Endodermal cell (in vitro differentiated cells): ENCODE measurements around the gene DCC. TPM values are rescaled to one million over a fixed set of nuclear protein-coding genes. Genes with fewer than 3 reads are reported as not detected.

Source experiments
- DNase-seq: peaks from one replicate; pipeline ENCODE4 v3.0.0-alpha.2; 2017
- H3K27ac ChIP-seq: 2 replicates; pipeline ENCODE4 v1.5.1; 2013; ENCODE audit warnings: mild to moderate bottlenecking, low read depth, low read length, moderate library complexity
- H3K27me3 ChIP-seq: 2 replicates; pipeline ENCODE4 v1.6.1; 2013; ENCODE audit warnings: mild to moderate bottlenecking, low read length, moderate library complexity; ENCODE audit not compliant: insufficient read depth, control insufficient read depth, poor library complexity, severe bottlenecking
- H3K36me3 ChIP-seq: 2 replicates; pipeline ENCODE4 v1.7.0; 2013; ENCODE audit warnings: mild to moderate bottlenecking, low read length, moderate library complexity; ENCODE audit not compliant: control insufficient read depth, insufficient read depth
- H3K4me1 ChIP-seq: one replicate; pipeline ENCODE4 v1.7.0; 2013; ENCODE audit warnings: low read length; ENCODE audit not compliant: control insufficient read depth, insufficient read depth
- H3K4me3 ChIP-seq: 2 replicates; pipeline ENCODE4 v1.5.1; 2013; ENCODE audit warnings: mild to moderate bottlenecking, low read length, moderate library complexity
- H3K9ac ChIP-seq: 2 replicates; pipeline ENCODE4 v1.6.1; 2013; ENCODE audit warnings: mild to moderate bottlenecking, low read length, moderate library complexity; ENCODE audit not compliant: poor library complexity, severe bottlenecking; ENCODE audit errors: extremely low read depth
- H3K9me3 ChIP-seq: 2 replicates; pipeline ENCODE4 v1.6.1; 2013; ENCODE audit warnings: mild to moderate bottlenecking, low read length, moderate library complexity; ENCODE audit not compliant: control insufficient read depth
- H3K27ac Mint-ChIP-seq: 2 replicates; pipeline ENCODE4 v1.8.0; 2020; ENCODE audit warnings: mixed read lengths
- H3K27me3 Mint-ChIP-seq: 2 replicates; pipeline ENCODE4 v1.8.0; 2021; ENCODE audit warnings: mild to moderate bottlenecking, mixed read lengths; ENCODE audit not compliant: insufficient read depth
- H3K36me3 Mint-ChIP-seq: 2 replicates; pipeline ENCODE4 v1.8.0; 2020; ENCODE audit warnings: low read depth, mixed read lengths
- H3K4me1 Mint-ChIP-seq: 2 replicates; pipeline ENCODE4 v1.8.0; 2020; ENCODE audit warnings: mixed read lengths
- H3K4me3 Mint-ChIP-seq: 2 replicates; pipeline ENCODE4 v1.8.0; 2020; ENCODE audit warnings: mild to moderate bottlenecking, moderate library complexity, mixed read lengths
- H3K9me3 Mint-ChIP-seq: 2 replicates; pipeline ENCODE4 v1.8.0; 2020; ENCODE audit warnings: mild to moderate bottlenecking, mixed read lengths
- WGBS, 2 experiments: methylation state at CpG; one replicate each; pipeline versions ENCODE4 v1.1.5 to v1.1.7; 2013; ENCODE audit warnings: missing lambda C conversion rate in 2 of 2, mixed read lengths in 1 of 2; ENCODE audit not compliant: insufficient coverage in 1 of 2, insufficient read length in 1 of 2; 5-methylcytosine and 5-hydroxymethylcytosine counted together
- total RNA-seq, 2 donors: library from RNA; stranded (reverse); fragmentation: NEBNext Ultra II Directional in 1 of 2; extraction: Animal tissue kit (Norgen Biotek cat#: 25700) in 1 of 2; gene quantifications; 2 replicates in 1 of 2; 3 replicates in 1 of 2; pipeline ENCODE4 v1.2.1, GENCODE V29; 2021
- TF ChIP-seq, protein P1 (sequence below): fragments of 200-600 bp; sonication (generic); conservative IDR thresholded peaks from 2 replicates; pipeline ENCODE4 v1.5.0; 2021; ENCODE audit warnings: antibody characterized with exemption, mild to moderate bottlenecking

The DCC gene
- total RNA-seq, 2 donors from 2014 or later, result 0.77 to 0.97 TPM

DNA sequence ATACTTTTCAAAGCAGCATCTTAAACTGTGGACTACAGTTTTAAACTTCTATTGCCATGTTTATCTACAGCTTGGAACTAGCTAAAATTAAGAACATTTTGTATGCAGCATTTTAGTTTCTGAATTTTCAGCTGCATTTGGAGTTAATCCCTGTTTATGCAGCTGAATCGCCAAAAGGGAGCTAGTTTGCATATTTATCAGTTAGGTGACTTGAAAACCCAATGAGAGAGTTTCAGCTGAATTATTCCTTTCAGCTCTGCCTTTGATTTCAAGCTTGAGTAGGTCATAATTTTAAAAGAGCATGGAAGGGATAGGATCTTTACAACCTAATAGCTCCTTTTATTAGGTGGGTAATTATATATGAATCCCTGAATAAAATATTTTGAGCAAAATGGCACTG, 1191.9 kb downstream of the DCC start:
- 83 to 88% methylated on average over 1 of the region's 1 CpG for WGBS, 2 experiments
- H3K4me1 Mint-ChIP-seq, result no peaks in the 10 kb centered on the region

DNA sequence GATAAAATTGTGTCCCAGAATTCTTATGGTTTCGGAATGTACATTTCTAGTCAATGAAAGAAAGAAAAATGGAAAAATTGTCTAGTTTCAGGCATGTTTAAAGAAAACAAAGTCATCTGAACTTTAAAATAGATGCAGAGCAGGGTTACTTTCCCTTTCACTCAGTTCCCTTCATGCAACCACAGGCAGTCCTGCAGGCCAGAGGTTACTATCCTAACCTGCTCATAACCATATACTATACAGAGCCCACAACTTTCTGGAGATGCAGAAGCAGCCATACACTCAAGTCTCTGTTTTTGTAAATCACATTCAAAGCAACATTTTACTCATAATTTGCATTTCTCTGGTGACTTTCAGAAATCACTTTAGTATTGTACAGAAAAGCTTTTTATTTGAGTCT, 1194.2 kb downstream of the DCC start:
- DNase-seq, result no peak
- TF ChIP-seq, protein P1, sequence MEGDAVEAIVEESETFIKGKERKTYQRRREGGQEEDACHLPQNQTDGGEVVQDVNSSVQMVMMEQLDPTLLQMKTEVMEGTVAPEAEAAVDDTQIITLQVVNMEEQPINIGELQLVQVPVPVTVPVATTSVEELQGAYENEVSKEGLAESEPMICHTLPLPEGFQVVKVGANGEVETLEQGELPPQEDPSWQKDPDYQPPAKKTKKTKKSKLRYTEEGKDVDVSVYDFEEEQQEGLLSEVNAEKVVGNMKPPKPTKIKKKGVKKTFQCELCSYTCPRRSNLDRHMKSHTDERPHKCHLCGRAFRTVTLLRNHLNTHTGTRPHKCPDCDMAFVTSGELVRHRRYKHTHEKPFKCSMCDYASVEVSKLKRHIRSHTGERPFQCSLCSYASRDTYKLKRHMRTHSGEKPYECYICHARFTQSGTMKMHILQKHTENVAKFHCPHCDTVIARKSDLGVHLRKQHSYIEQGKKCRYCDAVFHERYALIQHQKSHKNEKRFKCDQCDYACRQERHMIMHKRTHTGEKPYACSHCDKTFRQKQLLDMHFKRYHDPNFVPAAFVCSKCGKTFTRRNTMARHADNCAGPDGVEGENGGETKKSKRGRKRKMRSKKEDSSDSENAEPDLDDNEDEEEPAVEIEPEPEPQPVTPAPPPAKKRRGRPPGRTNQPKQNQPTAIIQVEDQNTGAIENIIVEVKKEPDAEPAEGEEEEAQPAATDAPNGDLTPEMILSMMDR, result no peak
- H3K9me3 ChIP-seq, result no peaks in the 10 kb centered on the region
- H3K27me3 ChIP-seq, result no peaks in the 10 kb centered on the region
- 94 to 100% methylated on average over 1 of the region's 1 CpG for WGBS, 2 experiments
- H3K27ac Mint-ChIP-seq, result no peak overlapping the region
- peaks cover 2% of the 10 kb centered on the region for H3K9me3 Mint-ChIP-seq
- peaks cover 3% of the 10 kb centered on the region for H3K4me1 Mint-ChIP-seq
- H3K27me3 Mint-ChIP-seq, result no peaks in the 10 kb centered on the region
- no peaks in the 10 kb centered on the region for H3K36me3 ChIP-seq
- H3K4me3 ChIP-seq, result no peak overlapping the region
- no peak overlapping the region for H3K9ac ChIP-seq
- no peak overlapping the region for H3K27ac ChIP-seq
- H3K4me1 ChIP-seq, result peaks cover 7% of the 10 kb centered on the region
- H3K36me3 Mint-ChIP-seq, result no peaks in the 10 kb centered on the region
- H3K4me3 Mint-ChIP-seq, result no peak overlapping the region

More for the DNA sequence above, 1191.9 kb downstream of the DCC start:
- H3K36me3 ChIP-seq, result no peaks in the 10 kb centered on the region
- DNase-seq, result no peak
- no peak overlapping the region for H3K9ac ChIP-seq
- TF ChIP-seq, protein P1, result no peak
- H3K4me3 ChIP-seq, result no peak overlapping the region
- no peak overlapping the region for H3K27ac ChIP-seq
- no peaks in the 10 kb centered on the region for H3K9me3 ChIP-seq
- H3K9me3 Mint-ChIP-seq, result peaks cover 2% of the 10 kb centered on the region
- no peaks in the 10 kb centered on the region for H3K27me3 Mint-ChIP-seq
- H3K27me3 ChIP-seq, result no peaks in the 10 kb centered on the region
- no peak overlapping the region for H3K27ac Mint-ChIP-seq
- H3K4me3 Mint-ChIP-seq, result no peak overlapping the region
- H3K36me3 Mint-ChIP-seq, result no peaks in the 10 kb centered on the region
- H3K4me1 ChIP-seq, result peaks cover 7% of the 10 kb centered on the region

DNA sequence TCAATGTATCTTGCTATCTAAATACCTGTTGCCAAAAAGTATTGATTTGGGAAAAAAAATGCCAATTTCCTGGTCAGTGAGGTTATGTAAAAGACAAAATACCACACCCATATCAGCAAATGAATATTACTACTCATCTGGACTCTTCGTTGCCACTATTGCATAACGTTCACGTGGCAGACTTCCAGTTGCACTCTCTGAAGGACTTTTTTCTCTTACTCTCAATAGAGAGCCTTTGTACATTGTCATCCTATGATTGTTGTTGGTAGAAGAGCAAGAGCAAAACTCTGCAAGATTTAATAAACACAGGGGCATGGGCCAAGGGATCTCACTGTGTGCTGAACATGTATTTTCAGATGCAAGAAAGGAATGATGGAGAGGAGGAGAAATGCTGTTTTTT, 1194.7 kb downstream of the DCC start:
- Histone ChIP-seq H3K9ac (no peak overlapping the region), H3K27ac (no peak overlapping the region), H3K4me3 (no peak overlapping the region), H3K4me1 (peaks cover 2% of the 10 kb centered on the region), H3K27me3 (no peaks in the 10 kb centered on the region), H3K36me3 (no peaks in the 10 kb centered on the region), H3K9me3 (no peaks in the 10 kb centered on the region)
- Mint-ChIP-seq H3K4me1 (peaks cover 3% of the 10 kb centered on the region), H3K27me3 (no peaks in the 10 kb centered on the region), H3K36me3 (no peaks in the 10 kb centered on the region), H3K9me3 (peaks cover 2% of the 10 kb centered on the region), H3K4me3 (no peak overlapping the region), H3K27ac (no peak overlapping the region)
- TF ChIP-seq, protein P1, result no peak
- WGBS, 2 experiments, result 98% methylated on average over 3 of the region's 3 CpGs; no CpG with 5 or more reads in 1 of the 2 experiments
- no peak for DNase-seq
